B cell (primary cell): ENCODE measurements around the gene RDH13. TPM values are rescaled to one million over a fixed set of nuclear protein-coding genes. Genes with fewer than 3 reads are reported as not detected.
"Not testable (repeated sequence)": the region's sequence is repeated elsewhere in the genome, so short reads cannot be mapped to it uniquely, and the experiment has no call there.

Experiments
- ATAC-seq: fragments of 200-7000 bp; cut with Tn5 transposase; one replicate; pipeline ENCODE4 v1.10.0; 2021; ENCODE audit warnings: low read depth, mild to moderate bottlenecking, moderate number of reproducible peaks, moderate library complexity
- CTCF ChIA-PET: fragments of 350-600 bp; sonication (Branson Sonifier 250); formaldehyde crosslinking; loops from one replicate; lab custom pipeline; 2021; ENCODE audit warnings: antibody characterized with exemption, inconsistent platforms; lab: Charles Lee
- POLR2A ChIA-PET: fragments of 350-600 bp; sonication (Branson Sonifier 250); formaldehyde crosslinking; loops from one replicate; lab custom pipeline; 2021; ENCODE audit warnings: antibody characterized with exemption; lab: Charles Lee
- DNase-seq: peaks from one replicate; pipeline ENCODE4 v3.0.0; 2013
- H2AFZ ChIP-seq: 2 replicates; pipeline ENCODE4 v1.6.1; 2012; ENCODE audit warnings: mild to moderate bottlenecking, low read depth, low read length; ENCODE audit not compliant: insufficient read depth, poor library complexity, severe bottlenecking
- H3K27ac ChIP-seq, 2 donors: 1 replicate in 1 of 2; 2 replicates in 1 of 2; pipeline ENCODE4 v1.5.1; 2012 to 2013; ENCODE audit warnings: low read length in 2 of 2, mild to moderate bottlenecking in 2 of 2, moderate library complexity in 1 of 2
- H3K27me3 ChIP-seq, 4 experiments: fragments of 200-600 bp in 1 of 4; sonication (generic) in 1 of 4; replicated peaks in 1 of 4; 1 replicate in 2 of 4; 2 replicates in 2 of 4; pipeline versions ENCODE4 v1.6.1 to v1.7.0; 2013 to 2016; ENCODE audit warnings: low read length in 3 of 4, mild to moderate bottlenecking in 2 of 4, mixed read lengths in 1 of 4, moderate library complexity in 1 of 4; ENCODE audit not compliant: insufficient read depth in 4 of 4, control insufficient read depth in 3 of 4; ENCODE audit errors: control extremely low read depth in 1 of 4
- H3K36me3 ChIP-seq, 2 experiments: replicated peaks in 1 of 2; 1 replicate in 1 of 2; 2 replicates in 1 of 2; pipeline versions ENCODE4 v1.6.1 to v1.7.1; 2013; ENCODE audit warnings: low read length in 1 of 2; ENCODE audit not compliant: insufficient read depth in 2 of 2, control insufficient read depth in 1 of 2; ENCODE audit errors: control extremely low read depth in 1 of 2, extremely low read depth in 1 of 2
- H3K4me1 ChIP-seq, 2 donors: fragments of 200-600 bp in 1 of 2; sonication (generic) in 1 of 2; 1 replicate in 1 of 2; 2 replicates in 1 of 2; pipeline versions ENCODE4 v1.5.1 to v1.6.1; 2013 to 2017; ENCODE audit warnings: low read length in 2 of 2; ENCODE audit not compliant: control insufficient read depth in 2 of 2, insufficient read depth in 2 of 2
- H3K4me2 ChIP-seq: replicated peaks from 2 replicates; pipeline ENCODE3; 2012; ENCODE audit warnings: mild to moderate bottlenecking, low read depth, low read length; ENCODE audit not compliant: poor library complexity, severe bottlenecking
- H3K4me3 ChIP-seq, 5 experiments: fragments of 200-600 bp in 1 of 5; sonication (generic) in 1 of 5; 1 replicate in 3 of 5; 2 replicates in 2 of 5; pipeline versions ENCODE4 v1.5.1 to v1.7.0; 2011 to 2016; ENCODE audit warnings: low read length in 4 of 5, mild to moderate bottlenecking in 4 of 5, low read depth in 2 of 5, control low read depth in 1 of 5, moderate library complexity in 1 of 5; ENCODE audit not compliant: insufficient read depth in 1 of 5; ENCODE audit errors: control extremely low read depth in 1 of 5, extremely low read depth in 1 of 5
- H3K79me2 ChIP-seq: fragments of 200-600 bp; sonication (generic); one replicate; pipeline ENCODE4 v1.6.0; 2016; ENCODE audit warnings: low read length; ENCODE audit not compliant: control insufficient read depth, insufficient read depth
- H3K9ac ChIP-seq: fragments of 200-600 bp; sonication (generic); 2 replicates; pipeline ENCODE4 v1.6.1; 2017; ENCODE audit warnings: mild to moderate bottlenecking, low read length, moderate library complexity
- H3K9me3 ChIP-seq, 3 donors: one replicate each; pipeline versions ENCODE4 v1.6.1 to v1.7.1; 2013; ENCODE audit warnings: low read length in 2 of 3; ENCODE audit not compliant: control insufficient read depth in 2 of 3, insufficient read depth in 1 of 3; ENCODE audit errors: control extremely low read depth in 1 of 3
- H4K20me1 ChIP-seq: 2 replicates; pipeline ENCODE4 v1.6.0; 2012; ENCODE audit warnings: mild to moderate bottlenecking, low read length; ENCODE audit not compliant: insufficient read depth, control insufficient read depth, poor library complexity, severe bottlenecking
- H3K27ac Mint-ChIP-seq: one replicate; pipeline ENCODE4 v1.8.0; 2021; ENCODE audit warnings: mixed read lengths
- H3K27me3 Mint-ChIP-seq: one replicate; pipeline ENCODE4 v1.8.0; 2021; ENCODE audit warnings: mixed read lengths
- H3K4me1 Mint-ChIP-seq: one replicate; pipeline ENCODE4 v1.8.0; 2021; ENCODE audit warnings: mixed read lengths
- H3K4me3 Mint-ChIP-seq: one replicate; pipeline ENCODE4 v1.8.0; 2021; ENCODE audit warnings: mixed read lengths
- H3K9me3 Mint-ChIP-seq: one replicate; pipeline ENCODE4 v1.8.0; 2022; ENCODE audit warnings: mixed read lengths; ENCODE audit not compliant: insufficient read depth
- WGBS: methylation state at CpG from one replicate; pipeline ENCODE4 v1.1.5; 2013; ENCODE audit warnings: missing lambda C conversion rate; ENCODE audit not compliant: insufficient coverage; 5-methylcytosine and 5-hydroxymethylcytosine counted together
- intact Hi-C: fragments of 100-400 bp; cut with micrococcal nuclease; formaldehyde crosslinking; loops from one replicate; pipeline ENCODE4 v1.10.0; 2022
- polyA plus RNA-seq: library from polyadenylated mRNA; depleted of rRNA; stranded (reverse); fragments of >200 nt; gene quantifications from 2 replicates; pipeline ENCODE4 v1.2.3, GENCODE V29; 2012
- total RNA-seq, 2 donors: library from RNA; stranded (reverse); fragments of 120-200 nt in 1 of 2; gene quantifications; 1 replicate in 1 of 2; 2 replicates in 1 of 2; pipeline versions ENCODE4 v1.2.3 to v1.2.4, GENCODE V29; 2013 to 2022

Gene RDH13
- total and polyA plus RNA-seq, 2 donors (not counting 1 experiment from before 2014, with no cell fraction given): 17.5 to 20.4 TPM

GRCh38 chr19:55008189-55008588, 54.8 kb downstream of the RDH13 start:
- H3K4me1 ChIP-seq: peaks cover 10 to 15% of the 10 kb centered on the region in 2 donors
- H3K9ac ChIP-seq, H3K36me3 ChIP-seq, H2AFZ ChIP-seq, CTCF ChIA-PET, H3K27ac ChIP-seq, H3K4me2 ChIP-seq, ATAC-seq, DNase-seq, H3K27ac Mint-ChIP-seq, H3K4me3 ChIP-seq, H3K4me3 Mint-ChIP-seq, H3K79me2 ChIP-seq, POLR2A ChIA-PET, H4K20me1 ChIP-seq: not testable (repeated sequence)
- intact Hi-C loops: loop anchor here (10.0 kb wide), 1 partner anchor 107 kb away; the partner anchor contains the start of gene PPP1R12C
- peaks cover 1 to 34% (median 26%) of the 10 kb centered on the region in 3 donors for H3K9me3 ChIP-seq
- peaks cover 15% of the 10 kb centered on the region for H3K4me1 Mint-ChIP-seq
- H3K27me3 ChIP-seq: peaks cover 0 to 13% (median 2%) of the 10 kb centered on the region in 4 experiments
- no CpG with 5 or more reads among the region's 5 CpGs for WGBS
- H3K9me3 Mint-ChIP-seq: peaks cover 22% of the 10 kb centered on the region
- peaks cover 25% of the 10 kb centered on the region for H3K27me3 Mint-ChIP-seq

DNA sequence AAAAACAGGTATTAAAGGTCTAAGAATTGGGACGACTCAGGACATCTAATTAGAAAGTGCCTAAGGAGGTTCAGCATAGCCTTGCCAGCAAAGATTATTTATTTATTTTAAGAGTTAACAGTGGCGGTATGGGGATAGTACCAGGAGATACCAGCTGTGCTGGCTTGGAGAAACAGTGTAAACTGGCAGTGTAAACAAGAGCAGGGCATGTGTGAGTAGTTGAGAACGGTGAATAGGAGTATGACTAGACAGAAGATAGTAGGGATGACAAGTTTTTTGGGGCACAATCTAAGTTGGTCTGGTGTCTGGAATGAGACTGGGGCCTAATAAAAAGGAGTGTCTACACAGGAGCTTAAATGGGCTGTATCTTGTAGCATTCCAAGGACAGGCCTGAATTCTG, 55.4 kb downstream of the RDH13 start:
- H3K4me3 Mint-ChIP-seq, ATAC-seq, H3K27ac Mint-ChIP-seq, DNase-seq, POLR2A ChIA-PET, CTCF ChIA-PET, H4K20me1 ChIP-seq, H3K27ac ChIP-seq, H3K9ac ChIP-seq, H3K36me3 ChIP-seq, H2AFZ ChIP-seq, H3K4me2 ChIP-seq, H3K79me2 ChIP-seq, H3K4me3 ChIP-seq: not testable (repeated sequence)
- intact Hi-C loops: loop anchor here (10.0 kb wide), 1 partner anchor 107 kb away; the partner anchor contains the start of gene PPP1R12C
- H3K4me1 ChIP-seq: peaks cover 10 to 15% of the 10 kb centered on the region in 2 donors
- H3K27me3 ChIP-seq: peaks cover 0 to 17% (median 4%) of the 10 kb centered on the region in 4 experiments
- no CpG with 5 or more reads among the region's 3 CpGs for WGBS
- H3K9me3 Mint-ChIP-seq: peaks cover 22% of the 10 kb centered on the region
- peaks cover 1 to 37% (median 26%) of the 10 kb centered on the region in 3 donors for H3K9me3 ChIP-seq
- peaks cover 15% of the 10 kb centered on the region for H3K4me1 Mint-ChIP-seq
- H3K27me3 Mint-ChIP-seq: peaks cover 25% of the 10 kb centered on the region

DNA sequence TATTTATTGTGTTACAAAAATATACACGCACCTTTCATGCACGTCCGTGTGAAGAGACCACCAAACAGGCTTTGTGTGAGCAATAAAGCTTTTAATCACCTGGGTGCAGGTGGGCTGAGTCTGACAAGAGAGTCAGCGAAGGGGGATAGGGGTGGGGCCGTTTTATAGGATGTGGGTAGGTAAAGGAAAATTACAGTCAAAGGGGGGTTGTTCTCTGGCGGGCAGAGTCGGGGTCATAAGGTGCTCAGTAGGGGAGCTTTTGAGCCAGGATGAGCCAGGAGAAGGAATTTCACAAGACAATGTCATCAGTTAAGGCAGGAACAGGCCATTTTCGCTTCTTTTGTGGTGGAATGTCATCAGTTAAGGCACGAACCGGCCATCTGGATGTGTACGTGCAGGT, 56.2 kb downstream of the RDH13 start:
- H2AFZ ChIP-seq, H3K36me3 ChIP-seq, H4K20me1 ChIP-seq, CTCF ChIA-PET, POLR2A ChIA-PET, H3K27ac ChIP-seq, DNase-seq, H3K27ac Mint-ChIP-seq, ATAC-seq, H3K4me3 Mint-ChIP-seq, H3K79me2 ChIP-seq: not testable (repeated sequence)
- peak overlapping the region; percentile 62 for H3K4me2 ChIP-seq
- peak overlapping the region; percentile 69 for H3K9ac ChIP-seq
- H3K4me3 ChIP-seq: peak overlapping the region in 2 of 5 experiments; percentile 60 to 76
- H3K27me3 ChIP-seq: peaks cover 0 to 21% (median 4%) of the 10 kb centered on the region in 4 experiments
- 82% methylated on average over 3 of the region's 11 CpGs for WGBS
- intact Hi-C loops: loop anchor here (10.0 kb wide), 1 partner anchor 108 kb away; the partner anchor contains the start of gene PPP1R12C
- Mint-ChIP-seq H3K27me3 (peaks cover 25% of the 10 kb centered on the region), H3K9me3 (peaks cover 24% of the 10 kb centered on the region), H3K4me1 (peaks cover 15% of the 10 kb centered on the region)
- H3K9me3 ChIP-seq: peaks cover 1 to 37% (median 26%) of the 10 kb centered on the region in 3 donors
- peaks cover 10 to 15% of the 10 kb centered on the region in 2 donors for H3K4me1 ChIP-seq
